GM20000 (cell line): ENCODE measurements around the gene ISOC2.
A peak's percentile ranks its signal among the peaks of the same experiment; 100 is the strongest.

Experiments
- DNase-seq: peaks from one replicate; pipeline ENCODE4 v3.0.0; 2012; ENCODE audit warnings: low spot score
- TF ChIP-seq, protein P1 (sequence below): IDR thresholded peaks from 2 replicates; pipeline ENCODE4 v1.5.1; 2012; ENCODE audit warnings: mild to moderate bottlenecking, control low read depth; ENCODE audit errors: extremely low read depth, missing control alignments

ISOC2 gene

DNA sequence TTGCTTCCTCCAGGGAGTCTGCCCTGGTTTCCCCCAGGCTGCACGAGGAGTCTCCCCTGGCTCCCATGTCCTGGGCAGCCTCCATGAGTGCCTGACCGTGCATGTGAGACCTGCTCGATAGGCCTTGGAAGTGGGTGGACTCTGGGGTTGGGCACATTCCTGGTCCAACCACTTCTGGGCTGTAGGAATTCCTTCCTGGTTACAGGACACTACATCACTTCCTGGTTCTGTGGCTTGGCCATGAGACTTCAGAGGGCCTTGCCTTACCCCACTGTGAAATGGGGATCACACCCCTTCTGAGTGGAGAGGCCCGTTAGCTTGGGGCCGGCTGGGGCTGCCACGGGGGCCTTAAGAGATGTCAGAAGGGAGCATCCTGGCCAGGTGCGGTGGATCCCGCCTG, 11.0 kb upstream of the ISOC2 start:
- TF ChIP-seq, protein P1, sequence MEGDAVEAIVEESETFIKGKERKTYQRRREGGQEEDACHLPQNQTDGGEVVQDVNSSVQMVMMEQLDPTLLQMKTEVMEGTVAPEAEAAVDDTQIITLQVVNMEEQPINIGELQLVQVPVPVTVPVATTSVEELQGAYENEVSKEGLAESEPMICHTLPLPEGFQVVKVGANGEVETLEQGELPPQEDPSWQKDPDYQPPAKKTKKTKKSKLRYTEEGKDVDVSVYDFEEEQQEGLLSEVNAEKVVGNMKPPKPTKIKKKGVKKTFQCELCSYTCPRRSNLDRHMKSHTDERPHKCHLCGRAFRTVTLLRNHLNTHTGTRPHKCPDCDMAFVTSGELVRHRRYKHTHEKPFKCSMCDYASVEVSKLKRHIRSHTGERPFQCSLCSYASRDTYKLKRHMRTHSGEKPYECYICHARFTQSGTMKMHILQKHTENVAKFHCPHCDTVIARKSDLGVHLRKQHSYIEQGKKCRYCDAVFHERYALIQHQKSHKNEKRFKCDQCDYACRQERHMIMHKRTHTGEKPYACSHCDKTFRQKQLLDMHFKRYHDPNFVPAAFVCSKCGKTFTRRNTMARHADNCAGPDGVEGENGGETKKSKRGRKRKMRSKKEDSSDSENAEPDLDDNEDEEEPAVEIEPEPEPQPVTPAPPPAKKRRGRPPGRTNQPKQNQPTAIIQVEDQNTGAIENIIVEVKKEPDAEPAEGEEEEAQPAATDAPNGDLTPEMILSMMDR: no peak
- no peak for DNase-seq

GRCh38 chr19:55471266-55471665, 9.8 kb upstream of the ISOC2 start:
- no peak for DNase-seq

GRCh38 chr19:55468054-55468393, 6.6 kb upstream of the ISOC2 start:
- no peak for DNase-seq
- TF ChIP-seq, protein P1: no peak

More at GRCh38 chr19:55471266-55471665, 9.8 kb upstream of the ISOC2 start:
- TF ChIP-seq, protein P1: no peak

DNA sequence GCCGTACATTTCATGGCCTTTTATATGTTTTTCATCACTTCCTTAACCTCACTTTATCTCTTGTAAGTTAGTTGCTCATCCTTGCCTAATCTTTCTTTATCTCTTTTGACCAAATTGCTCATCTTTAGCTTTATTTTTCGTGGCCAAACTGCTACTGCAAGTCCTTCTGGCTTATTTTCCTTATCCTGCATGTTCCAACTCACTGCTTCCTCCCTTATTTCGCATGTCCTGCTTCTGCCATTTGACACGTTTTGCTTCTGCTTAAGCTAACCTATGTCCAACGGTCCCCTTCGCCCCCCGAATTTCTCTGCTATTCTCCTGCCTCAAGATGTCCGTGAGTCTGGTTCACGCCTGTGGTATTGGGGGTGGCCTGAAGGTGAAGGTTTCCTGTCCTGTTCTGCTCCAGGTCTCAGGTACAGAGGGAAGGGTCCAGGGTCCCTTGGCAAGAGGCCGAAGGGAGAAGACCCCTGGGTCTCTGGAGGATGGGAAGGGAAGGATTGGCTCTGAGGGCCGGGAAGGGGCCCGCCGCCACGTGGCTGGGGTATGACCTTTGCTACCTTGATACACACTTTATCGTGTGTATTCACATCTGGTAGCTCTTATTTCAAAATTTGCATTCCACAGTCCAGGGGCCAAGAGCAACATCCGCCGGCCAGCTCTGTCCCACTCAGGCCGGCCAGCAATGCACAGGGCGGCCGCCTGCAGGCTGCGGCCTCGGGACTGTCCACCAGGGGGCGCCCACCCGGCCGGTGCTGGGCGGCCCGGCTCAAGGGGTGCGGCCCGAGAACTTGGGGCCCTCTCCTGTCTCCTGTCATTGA, 6.0 kb upstream of the ISOC2 start:
- DNase-seq: peak; percentile 88
- TF ChIP-seq, protein P1: peak; percentile 98

- TF ChIP-seq, protein P1: no peak
Observed at GRCh38 chr19:55466241-55466614, 4.8 kb upstream of the ISOC2 start.

GRCh38 chr19:55465460-55466240, 4.2 kb upstream of the ISOC2 start:
- TF ChIP-seq, protein P1: no peak
- DNase-seq: no peak

More at GRCh38 chr19:55466241-55466614, 4.8 kb upstream of the ISOC2 start:
- no peak for DNase-seq

DNA sequence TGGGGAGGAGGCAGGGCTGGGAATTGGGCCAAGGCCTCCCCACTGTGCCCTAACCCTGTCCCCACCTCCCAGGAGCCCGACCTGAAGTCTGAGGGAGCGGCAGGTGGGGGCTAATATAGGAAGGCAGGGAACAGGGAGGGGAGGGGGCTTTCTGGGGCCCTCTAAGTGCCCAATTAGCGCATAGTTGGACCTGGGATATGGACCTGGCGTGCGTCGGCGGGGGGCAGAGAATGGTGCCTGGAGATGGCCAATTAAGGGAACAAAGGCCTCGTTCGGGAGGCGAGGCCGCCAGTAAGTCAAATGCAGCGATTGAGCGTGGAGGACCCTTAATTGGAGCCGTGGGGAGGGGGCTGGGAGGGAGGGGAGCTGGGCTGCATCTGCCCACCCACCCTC, 3.2 kb upstream of the ISOC2 start, which contains the start of gene C19orf85:
TSS of gene C19orf85 (minus strand) at position 90 of the 393 bp plus-strand sequence. CDS start 197 bp downstream, outside the sequence.
- no peak for DNase-seq
- TF ChIP-seq, protein P1: no peak
